SH-SY5Y (cell line): ENCODE results near the gene SMPD2.

Experiments used
- GATA2 ChIP-seq: IDR thresholded peaks from 2 replicates; pipeline ENCODE4 v1.6.1; 2011; ENCODE audit warnings: mild to moderate bottlenecking, low read depth, low read length
- GATA3 ChIP-seq: IDR thresholded peaks from 2 replicates; pipeline ENCODE4 v1.6.1; 2011; ENCODE audit warnings: low read depth, mild to moderate bottlenecking, low read length, moderate library complexity

SMPD2 gene

GRCh38 chr6:109465772-109466171, 25.2 kb downstream of the SMPD2 start:
- TF ChIP-seq GATA2 (no peak), GATA3 (no peak)

DNA sequence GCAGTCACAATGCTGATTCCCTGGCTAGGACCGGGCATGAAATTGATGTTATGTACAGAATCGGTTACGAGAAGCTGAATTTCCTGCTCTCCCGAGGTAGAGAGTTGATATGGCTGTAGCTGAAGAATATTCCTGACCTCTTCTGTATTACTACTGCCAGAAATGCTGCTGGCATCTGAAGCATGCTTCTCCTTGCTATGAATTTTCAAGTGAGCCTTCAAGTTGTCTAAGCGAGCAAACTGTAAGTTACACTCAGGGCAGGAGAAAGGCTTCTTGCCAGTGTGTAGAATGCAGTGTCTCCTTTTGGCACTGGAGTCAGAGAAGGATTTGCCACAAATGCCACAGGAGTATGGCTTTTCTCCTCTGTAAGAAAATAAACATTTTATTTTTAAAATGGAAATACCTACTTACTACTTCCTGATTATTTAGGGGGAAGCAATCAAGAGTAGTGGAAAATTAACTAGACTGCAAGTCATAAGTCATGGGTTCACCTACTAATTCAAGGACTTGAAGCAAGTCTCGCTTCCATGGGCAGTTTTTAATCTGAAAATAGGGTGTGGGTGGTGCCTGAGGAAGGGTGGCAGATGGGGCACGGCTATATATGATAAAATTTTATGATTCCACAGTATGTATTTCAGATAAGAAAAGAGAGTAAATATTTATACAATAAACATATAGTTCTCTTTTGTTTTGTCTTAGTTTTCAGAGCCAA, 25.8 kb downstream of the SMPD2 start:
- TF ChIP-seq GATA3, result no peak
- no peak for TF ChIP-seq GATA2

DNA sequence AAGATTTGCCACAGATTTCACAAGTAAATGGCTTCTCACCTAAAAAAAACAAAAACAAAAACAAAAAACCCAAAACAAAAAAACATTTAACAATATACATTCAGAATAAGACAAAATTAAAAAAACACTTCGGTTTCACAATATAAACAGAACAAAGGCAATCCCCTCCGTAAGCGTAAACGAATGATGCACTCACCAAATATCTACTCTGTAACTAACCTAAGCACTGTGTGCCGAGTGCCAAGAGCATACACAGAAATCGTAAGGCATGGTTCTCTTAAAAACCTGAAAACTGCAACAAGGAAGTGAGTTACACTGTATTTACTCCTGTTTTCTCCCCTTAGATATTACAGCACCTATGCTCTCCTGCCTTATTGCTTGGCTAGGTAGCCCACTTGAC, 27.2 kb downstream of the SMPD2 start:
- TF ChIP-seq GATA2 (no peak), GATA3 (no peak)

DNA sequence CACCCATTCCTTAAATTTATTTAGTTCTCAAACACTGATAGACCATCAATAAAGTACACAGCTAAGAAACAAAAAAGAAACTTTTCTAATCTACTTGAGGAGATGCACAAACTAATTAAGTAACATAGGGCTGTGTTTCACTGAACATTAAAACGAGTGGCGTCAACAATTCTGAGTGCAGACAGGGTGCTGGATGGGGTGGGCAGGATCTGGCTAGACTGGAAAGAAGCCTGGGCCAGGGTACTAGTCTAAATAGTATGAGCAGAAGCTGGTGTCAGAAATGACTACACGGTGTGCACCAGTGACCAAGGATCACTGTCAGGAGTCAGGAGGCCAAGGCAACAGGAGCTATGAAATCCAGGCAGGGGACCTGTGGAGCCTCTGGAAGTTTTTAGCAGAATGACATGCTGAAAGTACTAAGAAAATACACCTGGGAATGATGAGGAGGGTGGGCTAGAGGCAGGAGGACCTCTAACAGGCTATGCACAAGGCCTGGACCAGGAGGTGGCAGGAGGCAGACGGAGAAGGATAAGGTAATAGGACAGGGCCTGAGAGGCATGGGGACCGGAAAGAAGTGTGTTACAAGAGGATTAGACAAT, 29.2 kb downstream of the SMPD2 start:
- TF ChIP-seq GATA2 (no peak), GATA3 (no peak)

- no peak for TF ChIP-seq GATA2
- TF ChIP-seq GATA3, result no peak
Observed at GRCh38 chr6:109471105-109471810, 30.7 kb downstream of the SMPD2 start.

GRCh38 chr6:109472132-109472995, 31.8 kb downstream of the SMPD2 start:
- no peak for TF ChIP-seq GATA2
- TF ChIP-seq GATA3, result no peak

GRCh38 chr6:109473120-109473519, 32.6 kb downstream of the SMPD2 start:
- no peak for TF ChIP-seq GATA3
- TF ChIP-seq GATA2, result no peak

- TF ChIP-seq GATA3 (no peak), GATA2 (no peak)
Observed at GRCh38 chr6:109474995-109475394, 34.5 kb downstream of the SMPD2 start.

DNA sequence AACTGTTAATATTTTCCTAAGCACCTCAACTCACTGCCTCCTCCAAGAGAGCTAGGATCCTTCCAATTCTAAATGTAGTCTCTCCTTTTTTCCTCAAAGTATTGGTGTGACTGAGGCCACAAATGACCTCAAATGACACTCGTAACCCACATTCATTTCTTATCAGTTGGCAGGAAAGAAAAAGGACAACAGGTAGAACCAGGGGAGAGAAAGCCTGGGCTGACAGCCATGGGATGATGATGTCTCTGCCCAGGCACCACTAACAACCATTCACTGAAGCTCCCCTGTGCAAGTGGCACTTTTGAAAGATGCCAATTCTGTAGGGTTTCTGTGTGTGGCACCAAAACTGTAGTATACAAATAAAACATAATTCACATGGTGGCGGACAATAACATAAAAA, 35.1 kb downstream of the SMPD2 start:
- TF ChIP-seq GATA3, result no peak
- TF ChIP-seq GATA2, result no peak

- TF ChIP-seq GATA3 (no peak), GATA2 (no peak)
Observed at GRCh38 chr6:109477184-109477583, 36.7 kb downstream of the SMPD2 start.

DNA sequence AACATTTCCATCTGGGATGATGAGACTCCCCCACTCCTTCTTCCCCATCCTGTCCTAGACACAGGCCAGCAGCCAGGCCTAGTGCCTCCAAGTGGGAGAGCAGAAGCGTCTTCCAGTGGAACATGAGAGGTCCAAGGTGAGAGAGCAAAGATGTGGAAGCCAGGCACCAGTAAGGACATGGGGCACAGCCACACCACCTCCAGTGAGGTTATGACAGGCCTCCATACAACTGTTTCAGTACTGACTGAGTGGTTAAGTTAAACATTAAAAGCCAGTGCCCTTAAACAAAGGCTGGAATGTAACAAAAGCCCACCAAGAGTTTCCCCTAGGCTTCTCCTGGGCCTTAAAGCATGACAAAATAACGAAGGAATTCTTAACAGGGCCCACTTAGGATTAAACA, 37.2 kb downstream of the SMPD2 start:
- TF ChIP-seq GATA3, result no peak
- TF ChIP-seq GATA2, result no peak

DNA sequence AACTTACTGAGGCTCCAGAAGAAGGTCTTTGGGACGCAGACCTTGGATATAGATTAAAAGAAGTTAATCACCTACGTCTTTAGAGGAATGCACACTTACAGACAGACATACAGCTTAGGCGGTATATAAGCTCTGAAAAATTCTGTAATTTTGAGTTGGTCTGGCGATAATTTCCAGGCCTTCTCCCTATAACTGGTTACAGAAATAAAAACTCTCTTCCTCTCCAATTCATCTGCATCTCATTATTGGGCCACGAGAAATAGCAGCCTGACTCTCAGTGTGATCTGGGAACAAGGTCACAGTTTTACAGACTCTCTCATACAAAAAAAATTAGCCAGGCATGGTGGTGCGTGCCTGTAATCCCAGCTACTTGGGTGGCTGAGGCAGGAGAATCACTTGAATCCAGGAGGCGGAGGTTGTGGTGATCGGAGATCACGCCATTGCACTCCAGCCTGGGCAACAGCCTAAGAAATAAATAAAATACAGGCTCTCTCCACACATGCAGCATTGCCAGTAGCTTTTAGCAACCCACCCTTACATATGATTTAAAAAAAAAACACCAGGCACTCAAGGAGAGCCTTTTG, 37.8 kb downstream of the SMPD2 start:
- TF ChIP-seq GATA2 (no peak), GATA3 (no peak)

GRCh38 chr6:109478841-109479624, 38.5 kb downstream of the SMPD2 start:
- TF ChIP-seq GATA3 (no peak), GATA2 (no peak)
